Activated naive CD4-positive, alpha-beta T cell (primary cell): ENCODE data around the gene ATG2B.
"Not testable (repeated sequence)": the region's sequence is repeated elsewhere in the genome, so short reads cannot be mapped to it uniquely, and the experiment has no call there.

Experiments used
- DNase-seq, 4 experiments: peaks; one replicate each; lab custom pipeline; 2025; lab: John Stamatoyannopoulos, UW

ATG2B gene

DNA sequence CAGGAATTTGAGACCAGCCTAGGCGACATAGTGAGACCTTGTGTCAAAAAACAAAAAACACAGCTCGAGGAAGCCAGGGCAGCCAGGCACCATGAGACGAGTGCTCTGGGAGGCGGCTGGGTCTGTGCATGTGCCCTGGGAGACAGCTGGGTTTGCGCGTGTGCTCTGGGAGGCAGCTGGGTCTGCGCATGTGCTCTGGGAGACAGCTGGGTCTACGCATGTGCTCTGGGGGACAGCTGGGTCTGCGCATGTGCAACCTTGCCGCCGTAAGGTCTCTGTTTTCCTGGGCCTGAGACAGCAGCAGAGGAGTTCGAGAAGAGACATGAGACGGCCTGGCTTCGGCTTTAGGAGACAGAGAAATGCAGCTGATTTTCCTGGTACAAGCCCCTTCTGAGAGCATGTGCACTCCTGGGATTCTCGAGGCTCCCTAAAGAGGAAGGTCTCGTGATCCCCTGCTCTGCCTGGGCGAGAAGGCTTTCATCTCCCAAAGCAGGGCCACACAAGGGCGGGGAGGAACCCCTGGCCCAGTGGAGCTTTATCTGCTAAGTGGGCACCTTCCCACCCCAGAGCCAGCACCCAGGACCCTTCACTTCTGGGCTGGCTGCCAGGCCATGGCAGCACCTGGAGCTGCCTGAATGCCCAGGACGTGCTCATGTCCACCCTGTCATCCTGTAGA lies 110.7 kb downstream of the ATG2B start:
- no peak for DNase-seq

- DNase-seq: no peak
Observed at GRCh38 chr14:96251656-96252155, 111.4 kb downstream of the ATG2B start.

GRCh38 chr14:96250485-96250884 lies 112.7 kb downstream of the ATG2B start:
- DNase-seq: no peak

GRCh38 chr14:96249029-96249428 lies 114.1 kb downstream of the ATG2B start:
- no peak for DNase-seq

DNA sequence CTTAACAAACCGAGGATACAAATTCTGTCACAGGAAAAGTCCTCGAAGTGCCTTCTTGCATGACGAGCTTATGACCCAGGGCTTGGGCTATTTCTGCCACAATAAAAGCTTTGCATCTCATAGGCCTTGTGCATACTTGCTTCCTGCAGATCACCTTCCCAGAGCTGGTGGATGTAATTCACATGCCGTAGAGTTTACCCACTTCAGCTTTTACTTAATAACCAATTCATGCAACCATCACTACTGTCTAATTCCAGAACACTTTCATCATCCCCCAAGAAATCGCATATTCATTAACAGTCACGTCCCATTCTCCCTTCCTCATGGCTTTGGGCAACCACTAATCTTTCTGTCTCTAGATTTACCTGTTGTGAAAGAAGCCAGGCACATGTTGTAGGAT lies 116.1 kb downstream of the ATG2B start:
- no peak for DNase-seq

DNA sequence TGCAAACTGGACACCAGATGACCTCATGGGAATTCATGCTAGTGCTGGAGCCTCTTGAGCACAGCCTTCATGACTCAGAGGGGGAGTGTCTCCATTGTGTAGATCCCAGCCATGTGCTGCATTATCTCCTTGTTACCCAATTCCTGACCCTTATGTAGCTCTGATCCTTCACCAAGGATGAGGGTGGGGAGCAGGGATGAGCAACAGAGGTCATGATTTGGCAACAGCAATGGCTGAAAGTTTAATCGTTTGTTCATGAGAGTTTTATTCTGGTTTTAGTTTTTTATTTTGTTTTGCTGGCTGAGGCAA lies 116.6 kb downstream of the ATG2B start:
- no peak for DNase-seq

GRCh38 chr14:96245710-96246538 lies 117.2 kb downstream of the ATG2B start:
- DNase-seq: no peak

DNA sequence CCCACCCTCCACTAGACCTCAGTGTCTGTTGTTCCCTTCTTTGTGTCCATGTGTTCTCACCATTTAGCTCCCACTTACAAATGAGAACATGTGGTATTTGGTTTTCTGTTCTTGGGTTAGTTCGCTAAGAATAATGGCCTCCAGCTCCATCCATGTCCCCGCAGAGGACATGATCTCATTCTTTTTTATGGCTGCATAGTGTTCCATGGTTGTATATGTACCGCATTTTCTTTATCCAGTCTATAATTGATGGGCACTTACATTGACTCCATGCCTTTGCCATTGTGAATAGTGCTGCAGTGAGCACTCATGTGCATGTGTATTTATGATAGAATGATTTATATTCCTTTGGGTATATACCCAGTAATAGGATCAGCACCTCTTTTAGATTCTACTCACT lies 118.1 kb downstream of the ATG2B start:
- not testable (repeated sequence) for DNase-seq

DNA sequence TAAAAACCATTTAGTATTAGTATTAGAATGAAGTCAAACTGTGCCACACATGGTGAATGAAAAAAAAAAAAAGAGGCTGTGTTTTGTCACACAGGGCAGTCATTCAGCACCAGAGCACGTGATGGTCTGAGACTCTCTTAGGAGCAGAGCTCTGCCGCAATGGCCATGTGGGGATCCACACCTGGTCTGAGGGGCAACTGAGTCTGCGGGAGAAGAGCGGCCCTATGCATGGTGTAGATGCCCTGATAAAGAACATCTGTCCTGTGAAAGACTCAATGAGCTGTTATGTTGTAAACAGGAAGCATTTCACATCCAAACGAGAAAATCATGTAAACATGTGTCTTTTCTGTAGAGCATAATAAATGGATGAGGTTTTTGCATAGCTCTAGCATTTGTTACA lies 119.4 kb downstream of the ATG2B start:
- no peak for DNase-seq

GRCh38 chr14:96242126-96242525 lies 121.0 kb downstream of the ATG2B start:
- no peak for DNase-seq

- no peak for DNase-seq
Observed at GRCh38 chr14:96240641-96241040, 122.5 kb downstream of the ATG2B start.

- DNase-seq: no peak
Observed at GRCh38 chr14:96239711-96240141, 123.4 kb downstream of the ATG2B start.

GRCh38 chr14:96238676-96239265 lies 124.4 kb downstream of the ATG2B start:
- no peak for DNase-seq

GRCh38 chr14:96237641-96238040 lies 125.5 kb downstream of the ATG2B start:
- no peak for DNase-seq

GRCh38 chr14:96235426-96235825 lies 127.7 kb downstream of the ATG2B start:
- no peak for DNase-seq

DNA sequence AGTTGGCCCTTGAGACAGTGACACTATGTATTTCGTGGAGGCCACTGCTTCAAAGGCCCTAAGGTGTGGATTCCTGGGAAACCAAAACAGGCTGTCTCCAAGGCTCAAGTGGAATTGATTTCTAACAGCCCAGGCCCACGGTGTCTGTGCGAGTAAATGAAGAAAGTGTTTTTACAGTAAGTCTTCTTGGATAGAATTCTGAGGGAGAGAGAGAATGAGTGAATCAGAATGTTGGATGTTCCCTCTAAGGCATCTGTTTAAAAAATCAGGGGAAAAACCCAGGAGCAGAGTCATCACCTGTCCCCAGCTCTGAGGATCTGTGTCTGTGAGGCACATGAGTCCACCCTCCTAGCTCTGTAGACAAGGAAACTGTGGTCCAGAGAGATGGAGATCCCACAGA lies 129.5 kb downstream of the ATG2B start:
- no peak for DNase-seq

DNA sequence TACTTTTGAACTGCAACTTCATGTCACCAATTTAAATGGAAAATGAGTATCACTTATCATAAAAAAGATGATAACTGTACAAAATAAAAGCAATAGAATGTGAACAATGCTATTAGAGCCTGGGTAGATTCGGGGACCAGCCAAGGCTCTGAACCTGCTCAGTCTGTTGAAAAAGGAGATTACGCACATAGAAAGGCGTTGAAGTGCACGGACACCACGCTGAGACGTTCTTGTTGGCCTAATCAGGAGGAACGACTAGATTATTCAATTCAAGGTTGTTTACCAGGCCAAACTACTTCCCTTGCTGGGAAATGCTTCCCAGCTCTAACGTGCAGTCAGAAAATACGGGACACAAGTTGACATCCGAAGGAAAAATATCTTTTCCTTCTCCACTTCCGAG lies 130.6 kb downstream of the ATG2B start:
- no peak for DNase-seq

- no peak for DNase-seq
Observed at GRCh38 chr14:96231526-96232130, 131.5 kb downstream of the ATG2B start.

DNA sequence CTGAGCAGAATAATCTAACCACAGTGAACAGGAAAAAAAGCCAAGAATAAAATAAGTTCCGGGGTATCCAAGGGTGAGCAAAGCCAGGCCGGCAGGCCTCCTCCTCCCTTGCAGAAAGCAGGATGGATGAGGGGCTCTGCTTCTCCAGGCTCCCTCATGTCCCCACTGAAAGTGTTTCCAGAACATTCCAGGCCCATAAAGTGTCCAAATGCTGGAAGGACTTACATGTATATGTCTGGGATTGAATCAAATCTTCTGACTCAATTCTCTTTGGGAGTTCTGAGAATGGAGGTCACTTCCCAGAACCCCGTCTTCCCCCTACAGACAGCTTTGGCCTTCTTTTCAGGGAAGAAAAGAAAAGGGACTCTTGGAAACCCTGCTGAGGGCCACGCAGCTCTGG lies 132.1 kb downstream of the ATG2B start:
- no peak for DNase-seq

GRCh38 chr14:96229315-96229714 lies 133.8 kb downstream of the ATG2B start:
- DNase-seq: no peak
